Sciatic nerve (tissue), 2 donors: ENCODE measurements around the gene SLC16A1. TPM values are rescaled to one million over a fixed set of nuclear protein-coding genes. Genes with fewer than 3 reads are reported as not detected.
"Not testable (repeated sequence)": the region's sequence is repeated elsewhere in the genome, so short reads cannot be mapped to it uniquely, and the experiment has no call there.

Experiments used
- ATAC-seq: fragments of 200-7000 bp; cut with Tn5 transposase; one replicate; pipeline ENCODE4 v1.9.1; 2020; ENCODE audit warnings: mild to moderate bottlenecking, moderate library complexity
- DNase-seq: peaks from one replicate; pipeline ENCODE4 v3.0.0-alpha.2; 2020; ENCODE audit warnings: low spot score
- intact Hi-C: fragments of 100-400 bp; cut with DNase I; formaldehyde crosslinking; loops from one replicate; pipeline ENCODE4 v1.14.2; 2022
- total RNA-seq: library from RNA; stranded (reverse); fragmentation: NEBNext Ultra II Directional; extraction: Animal tissue kit (Norgen Biotek cat#: 25700); gene quantifications from one replicate; pipeline ENCODE4 v1.2.1, GENCODE V29; 2021
- donor health status: DM: no; HTN: no; CAD: no.
- donor health status: DM: no; HTN: no; CAD: no.

The SLC16A1 gene, protein sequence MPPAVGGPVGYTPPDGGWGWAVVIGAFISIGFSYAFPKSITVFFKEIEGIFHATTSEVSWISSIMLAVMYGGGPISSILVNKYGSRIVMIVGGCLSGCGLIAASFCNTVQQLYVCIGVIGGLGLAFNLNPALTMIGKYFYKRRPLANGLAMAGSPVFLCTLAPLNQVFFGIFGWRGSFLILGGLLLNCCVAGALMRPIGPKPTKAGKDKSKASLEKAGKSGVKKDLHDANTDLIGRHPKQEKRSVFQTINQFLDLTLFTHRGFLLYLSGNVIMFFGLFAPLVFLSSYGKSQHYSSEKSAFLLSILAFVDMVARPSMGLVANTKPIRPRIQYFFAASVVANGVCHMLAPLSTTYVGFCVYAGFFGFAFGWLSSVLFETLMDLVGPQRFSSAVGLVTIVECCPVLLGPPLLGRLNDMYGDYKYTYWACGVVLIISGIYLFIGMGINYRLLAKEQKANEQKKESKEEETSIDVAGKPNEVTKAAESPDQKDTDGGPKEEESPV
- total RNA-seq, result 17.4 TPM

DNA sequence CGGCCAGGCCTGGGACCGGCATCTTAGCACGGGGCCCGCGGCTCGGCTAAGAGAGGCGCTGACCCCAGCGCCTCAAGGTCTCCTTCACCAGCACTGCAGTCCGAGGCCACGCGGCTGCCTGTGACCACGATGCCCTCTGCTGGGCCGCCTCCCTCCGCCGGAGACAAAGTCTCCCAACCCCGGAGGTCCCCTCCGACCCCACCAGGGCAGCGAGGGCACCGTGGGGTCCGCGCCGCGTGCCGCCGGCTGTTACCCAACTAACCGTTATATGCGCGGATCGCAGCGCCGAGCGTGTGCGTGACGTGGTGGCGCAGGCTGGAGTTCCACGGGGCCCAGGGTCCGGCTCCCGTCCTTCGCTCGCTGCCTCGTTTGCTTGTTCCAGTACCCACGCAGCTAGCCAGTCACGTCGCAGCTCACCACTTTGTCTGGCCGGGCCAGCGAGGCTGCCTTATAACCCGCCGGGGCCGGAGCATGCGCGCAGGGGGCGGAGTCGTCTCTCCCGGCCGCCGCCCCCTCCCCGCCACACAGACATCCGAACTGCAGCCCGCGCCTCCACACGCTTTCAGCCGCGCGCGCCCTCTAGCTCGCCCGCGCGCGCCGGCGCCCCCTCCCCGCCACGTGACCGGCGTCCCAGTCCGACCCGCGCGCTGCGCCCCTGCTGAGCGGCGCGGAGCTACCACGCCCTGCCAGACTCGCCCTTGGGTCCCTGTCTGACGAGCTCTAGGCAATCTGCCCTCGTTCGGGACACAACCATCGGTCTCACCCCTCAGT, at the start of gene SLC16A1:
Gene SLC16A1, minus strand, starts transcription at position 424 of the 771 bp plus-strand sequence. CDS start 26,888 bp downstream, outside the sequence.
- intact Hi-C loops, result no loop called here
- peak; percentile 95 for DNase-seq
- peak; percentile 96 for ATAC-seq

- DNase-seq (no peak), ATAC-seq (no peak)
- intact Hi-C loops, result no loop called here
Measured at GRCh38 chr1:113003751-113004690, 48.0 kb upstream of the SLC16A1 start.

GRCh38 chr1:113002297-113002696, 46.3 kb upstream of the SLC16A1 start:
- DNase-seq, result no peak
- ATAC-seq, result no peak
- intact Hi-C loops, result no loop called here

GRCh38 chr1:112998592-112999235, 42.7 kb upstream of the SLC16A1 start:
- DNase-seq (no peak), ATAC-seq (peak; percentile 71)
- intact Hi-C loops, result no loop called here

- ATAC-seq, result no peak
- DNase-seq, result no peak
- intact Hi-C loops, result no loop called here
Measured at GRCh38 chr1:112997781-112998180, 41.8 kb upstream of the SLC16A1 start.

DNA sequence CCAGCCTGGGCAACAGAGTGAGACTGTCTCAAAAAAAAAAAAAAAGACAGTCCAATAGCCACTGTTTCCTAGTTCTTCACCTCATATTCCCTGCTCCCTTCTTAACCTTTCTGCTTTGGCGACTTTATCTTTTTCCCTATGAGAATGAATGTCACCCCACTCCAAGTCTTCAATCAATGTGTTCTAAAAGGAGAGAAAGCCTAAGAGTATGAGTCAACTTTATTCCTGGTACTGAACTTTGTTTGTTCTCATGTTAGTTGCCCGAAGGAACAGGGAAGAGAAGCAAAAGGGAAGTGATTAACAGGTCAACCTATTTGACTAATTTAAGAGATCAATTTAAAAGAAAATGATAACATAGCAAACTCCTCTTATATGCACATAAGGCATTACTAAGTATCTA, 39.9 kb upstream of the SLC16A1 start:
- no peak for ATAC-seq
- intact Hi-C loops, result no loop called here
- DNase-seq, result no peak

GRCh38 chr1:112995021-112995420, 39.0 kb upstream of the SLC16A1 start:
- intact Hi-C loops, ATAC-seq, DNase-seq: not testable (repeated sequence)

DNA sequence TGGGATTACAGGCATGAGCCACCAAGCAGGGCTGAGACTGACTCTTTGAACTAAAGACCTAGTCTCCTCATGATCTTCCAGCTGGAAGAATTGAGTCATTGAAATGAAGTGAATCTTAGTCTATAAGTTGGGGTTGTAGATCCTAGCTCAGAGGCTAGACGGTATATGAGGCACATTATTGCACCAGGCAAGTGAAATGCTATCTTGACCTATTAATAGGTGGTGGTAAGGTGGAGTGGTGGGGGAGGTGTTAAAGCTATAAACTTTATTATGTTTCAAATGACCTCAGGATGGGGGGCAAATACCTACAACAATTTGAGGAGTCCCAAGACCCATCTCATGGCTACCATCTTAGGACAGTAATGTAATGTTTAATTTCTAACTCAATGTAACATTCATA, 36.8 kb upstream of the SLC16A1 start:
- no peak for DNase-seq
- intact Hi-C loops, result no loop called here
- ATAC-seq, result no peak

- DNase-seq (no peak), ATAC-seq (no peak)
- intact Hi-C loops, result no loop called here
Measured at GRCh38 chr1:112991402-112992120, 35.6 kb upstream of the SLC16A1 start.

- intact Hi-C loops, result no loop called here
- ATAC-seq, result no peak
- DNase-seq, result no peak
Measured at GRCh38 chr1:112990271-112990670, 34.3 kb upstream of the SLC16A1 start.

- ATAC-seq, result no peak
- DNase-seq, result no peak
Measured at GRCh38 chr1:112988367-112988766, 32.4 kb upstream of the SLC16A1 start.

GRCh38 chr1:112985123-112985522, 29.1 kb upstream of the SLC16A1 start:
- DNase-seq, result no peak
- ATAC-seq, result no peak
- intact Hi-C loops, result no loop called here

More at GRCh38 chr1:112988367-112988766, 32.4 kb upstream of the SLC16A1 start:
- intact Hi-C loops, result no loop called here

- ATAC-seq (no peak), DNase-seq (no peak)
- intact Hi-C loops, result no loop called here
Measured at GRCh38 chr1:112983537-112984131, 27.6 kb upstream of the SLC16A1 start.

- intact Hi-C loops, result no loop called here
- ATAC-seq, result no peak
- no peak for DNase-seq
Measured at GRCh38 chr1:112982853-112983536, 27.0 kb upstream of the SLC16A1 start.

DNA sequence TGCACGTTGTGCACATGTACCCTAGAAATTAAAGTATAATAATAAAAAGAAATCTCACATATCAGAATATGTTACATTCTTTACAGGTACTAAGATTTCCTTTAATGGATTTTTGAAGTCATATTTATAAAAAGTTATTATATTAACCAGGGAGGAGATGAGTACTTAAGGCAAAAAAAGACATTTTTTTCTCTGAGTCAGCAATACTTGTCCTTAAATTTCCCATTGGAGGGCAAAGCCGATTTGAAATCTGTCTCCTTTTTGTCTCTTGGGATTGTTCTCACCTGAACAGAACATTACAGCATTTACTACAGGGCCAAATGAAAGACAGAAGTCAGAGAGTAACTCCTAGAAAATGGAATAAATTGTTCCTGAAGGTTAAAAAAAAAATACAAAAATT, 26.3 kb upstream of the SLC16A1 start:
- DNase-seq, result no peak
- intact Hi-C loops, result no loop called here
- ATAC-seq, result no peak

GRCh38 chr1:112981834-112982233, 25.8 kb upstream of the SLC16A1 start:
- ATAC-seq, intact Hi-C loops, DNase-seq: not testable (repeated sequence)

- DNase-seq, result no peak
Measured at GRCh38 chr1:112981426-112981825, 25.4 kb upstream of the SLC16A1 start.

More at GRCh38 chr1:112981426-112981825, 25.4 kb upstream of the SLC16A1 start:
- intact Hi-C loops, result no loop called here
- peak; percentile 41 for ATAC-seq
